ENCODE data around the gene CBLC.
"Not testable (repeated sequence)": the region's sequence is repeated elsewhere in the genome, so short reads cannot be mapped to it uniquely, and the experiment has no call there.

The CBLC gene

DNA sequence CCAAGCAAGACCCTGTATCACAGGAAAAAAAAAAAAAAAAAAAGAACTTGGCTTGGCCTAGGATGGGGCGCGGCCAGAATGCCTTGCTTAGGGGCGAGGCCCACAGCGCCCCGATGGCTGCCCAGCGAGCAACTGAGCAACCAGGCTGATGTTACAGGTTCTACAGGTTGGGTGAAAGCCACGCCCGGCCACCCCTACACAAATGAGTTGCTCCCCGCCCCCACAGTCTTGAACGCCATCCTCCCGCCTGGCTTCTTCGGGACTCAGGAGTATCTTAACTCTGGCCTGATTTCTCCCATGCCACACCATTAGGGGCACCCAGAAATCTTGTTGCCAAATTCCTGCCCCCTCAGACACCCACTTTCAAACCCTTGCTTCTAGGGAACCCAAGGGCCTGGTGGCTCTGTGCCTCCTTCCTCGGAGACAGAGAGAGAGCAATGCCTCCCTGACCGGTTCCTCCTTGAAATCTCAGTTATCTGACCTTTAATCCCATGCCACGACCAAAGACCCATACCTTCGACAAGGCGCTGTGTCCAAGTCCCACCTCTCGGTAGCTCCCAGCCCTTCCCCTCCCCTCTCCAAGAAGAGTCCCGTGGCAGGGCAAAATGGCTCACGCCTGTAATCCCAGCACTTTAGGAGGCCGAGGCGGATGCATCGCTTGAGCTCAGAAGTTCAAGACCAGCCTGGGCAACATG, 1.1 kb upstream of the CBLC start:
- Histone ChIP-seq H3K4me2 (ENCODE audit: low read depth, low read length, poor library complexity, severe bottlenecking) (no peak overlapping the region), H3K9me2 (replicated peaks; ENCODE audit: insufficient read depth, low read length) (no peaks in the 10 kb centered on the region), H3K9ac (ENCODE audit: low read length) (no peak overlapping the region), H2AFZ (ENCODE audit: low read depth, low read length, severe bottlenecking) (no peak overlapping the region), H3K27ac (ENCODE audit: low read depth, low read length) (no peak overlapping the region), H3K4me3 (ENCODE audit: insufficient read depth, low read length, poor library complexity, severe bottlenecking) (no peak overlapping the region), H3K36me3 (ENCODE audit: low read length) (no peaks in the 10 kb centered on the region), H3F3A (ENCODE audit: insufficient read depth) (no peaks in the 10 kb centered on the region), H3K79me2 (ENCODE audit: insufficient read depth, low read length) (no peaks in the 10 kb centered on the region), H3K27me3 (ENCODE audit: low read length) (no peaks in the 10 kb centered on the region), H3K9me3 (ENCODE audit: insufficient read depth, low read length) (no peaks in the 10 kb centered on the region), H4K20me1 (ENCODE audit: low read depth, low read length) (no peaks in the 10 kb centered on the region)
- no peak for TF ChIP-seq EZH2phosphoT487 (conservative IDR thresholded peaks at IDR 0.05; ENCODE audit: low read length)
- TF ChIP-seq CTCF (IDR thresholded peaks at IDR 0.05; ENCODE audit: insufficient read depth, low read length, poor library complexity, severe bottlenecking): no peak

- H3K79me2 ChIP-seq (ENCODE audit: insufficient read depth, low read length): no peaks in the 10 kb centered on the region
- no peaks in the 10 kb centered on the region for H3F3A ChIP-seq (ENCODE audit: insufficient read depth)
- H3K4me2 ChIP-seq (ENCODE audit: low read depth, low read length, poor library complexity, severe bottlenecking): no peak overlapping the region
- no peak overlapping the region for H3K4me3 ChIP-seq (ENCODE audit: insufficient read depth, low read length, poor library complexity, severe bottlenecking)
- no peaks in the 10 kb centered on the region for H3K9me3 ChIP-seq (ENCODE audit: insufficient read depth, low read length)
- H3K9me2 ChIP-seq (replicated peaks; ENCODE audit: insufficient read depth, low read length): no peaks in the 10 kb centered on the region
- H3K36me3 ChIP-seq (ENCODE audit: low read length): no peaks in the 10 kb centered on the region
- H3K9ac ChIP-seq (ENCODE audit: low read length): no peak overlapping the region
- no peak overlapping the region for H2AFZ ChIP-seq (ENCODE audit: low read depth, low read length, severe bottlenecking)
- no peaks in the 10 kb centered on the region for H4K20me1 ChIP-seq (ENCODE audit: low read depth, low read length)
- no peak for TF ChIP-seq CTCF (IDR thresholded peaks at IDR 0.05; ENCODE audit: insufficient read depth, low read length, poor library complexity, severe bottlenecking)
- no peak for TF ChIP-seq EZH2phosphoT487 (conservative IDR thresholded peaks at IDR 0.05; ENCODE audit: low read length)
- H3K27ac ChIP-seq (ENCODE audit: low read depth, low read length): no peak overlapping the region
- no peaks in the 10 kb centered on the region for H3K27me3 ChIP-seq (ENCODE audit: low read length)
Observed at GRCh38 chr19:44779150-44779549, 1.5 kb downstream of the CBLC start.

GRCh38 chr19:44781694-44782093, 4.0 kb downstream of the CBLC start:
- not testable (repeated sequence) for H3K27me3 ChIP-seq (ENCODE audit: low read length); H3K9me2 ChIP-seq (replicated peaks; ENCODE audit: insufficient read depth, low read length); H3K36me3 ChIP-seq (ENCODE audit: low read length); H3K27ac ChIP-seq (ENCODE audit: low read depth, low read length); H3K79me2 ChIP-seq (ENCODE audit: insufficient read depth, low read length); H3K9me3 ChIP-seq (ENCODE audit: insufficient read depth, low read length); H4K20me1 ChIP-seq (ENCODE audit: low read depth, low read length); H3K9ac ChIP-seq (ENCODE audit: low read length); H3F3A ChIP-seq (ENCODE audit: insufficient read depth); H2AFZ ChIP-seq (ENCODE audit: low read depth, low read length, severe bottlenecking); H3K4me3 ChIP-seq (ENCODE audit: insufficient read depth, low read length, poor library complexity, severe bottlenecking); H3K4me2 ChIP-seq (ENCODE audit: low read depth, low read length, poor library complexity, severe bottlenecking)

- Histone ChIP-seq H3F3A (ENCODE audit: insufficient read depth) (no peaks in the 10 kb centered on the region), H3K9ac (ENCODE audit: low read length) (no peak overlapping the region), H3K27me3 (ENCODE audit: low read length) (no peaks in the 10 kb centered on the region), H3K4me2 (ENCODE audit: low read depth, low read length, poor library complexity, severe bottlenecking) (no peak overlapping the region), H3K4me3 (ENCODE audit: insufficient read depth, low read length, poor library complexity, severe bottlenecking) (no peak overlapping the region), H4K20me1 (ENCODE audit: low read depth, low read length) (no peaks in the 10 kb centered on the region), H2AFZ (ENCODE audit: low read depth, low read length, severe bottlenecking) (no peak overlapping the region), H3K9me2 (replicated peaks; ENCODE audit: insufficient read depth, low read length) (no peaks in the 10 kb centered on the region), H3K36me3 (ENCODE audit: low read length) (no peaks in the 10 kb centered on the region), H3K79me2 (ENCODE audit: insufficient read depth, low read length) (no peaks in the 10 kb centered on the region), H3K9me3 (ENCODE audit: insufficient read depth, low read length) (no peaks in the 10 kb centered on the region), H3K27ac (ENCODE audit: low read depth, low read length) (no peak overlapping the region)
- no peak for TF ChIP-seq CTCF (IDR thresholded peaks at IDR 0.05; ENCODE audit: insufficient read depth, low read length, poor library complexity, severe bottlenecking)
- TF ChIP-seq EZH2phosphoT487 (conservative IDR thresholded peaks at IDR 0.05; ENCODE audit: low read length): no peak
Observed at GRCh38 chr19:44782729-44783128, 5.0 kb downstream of the CBLC start.

Data from SU-DHL-6 (cell line).